Measurements from ENCODE around the gene AIFM2. TPM values are rescaled to one million over a fixed set of nuclear protein-coding genes. Genes with fewer than 3 reads are reported as not detected.
"Not testable (repeated sequence)": the region's sequence is repeated elsewhere in the genome, so short reads cannot be mapped to it uniquely, and the experiment has no call there.

The AIFM2 gene
- total RNA-seq = 10 to 100 TPM; 11.8 to 23.3 (median 16.9) TPM

DNA sequence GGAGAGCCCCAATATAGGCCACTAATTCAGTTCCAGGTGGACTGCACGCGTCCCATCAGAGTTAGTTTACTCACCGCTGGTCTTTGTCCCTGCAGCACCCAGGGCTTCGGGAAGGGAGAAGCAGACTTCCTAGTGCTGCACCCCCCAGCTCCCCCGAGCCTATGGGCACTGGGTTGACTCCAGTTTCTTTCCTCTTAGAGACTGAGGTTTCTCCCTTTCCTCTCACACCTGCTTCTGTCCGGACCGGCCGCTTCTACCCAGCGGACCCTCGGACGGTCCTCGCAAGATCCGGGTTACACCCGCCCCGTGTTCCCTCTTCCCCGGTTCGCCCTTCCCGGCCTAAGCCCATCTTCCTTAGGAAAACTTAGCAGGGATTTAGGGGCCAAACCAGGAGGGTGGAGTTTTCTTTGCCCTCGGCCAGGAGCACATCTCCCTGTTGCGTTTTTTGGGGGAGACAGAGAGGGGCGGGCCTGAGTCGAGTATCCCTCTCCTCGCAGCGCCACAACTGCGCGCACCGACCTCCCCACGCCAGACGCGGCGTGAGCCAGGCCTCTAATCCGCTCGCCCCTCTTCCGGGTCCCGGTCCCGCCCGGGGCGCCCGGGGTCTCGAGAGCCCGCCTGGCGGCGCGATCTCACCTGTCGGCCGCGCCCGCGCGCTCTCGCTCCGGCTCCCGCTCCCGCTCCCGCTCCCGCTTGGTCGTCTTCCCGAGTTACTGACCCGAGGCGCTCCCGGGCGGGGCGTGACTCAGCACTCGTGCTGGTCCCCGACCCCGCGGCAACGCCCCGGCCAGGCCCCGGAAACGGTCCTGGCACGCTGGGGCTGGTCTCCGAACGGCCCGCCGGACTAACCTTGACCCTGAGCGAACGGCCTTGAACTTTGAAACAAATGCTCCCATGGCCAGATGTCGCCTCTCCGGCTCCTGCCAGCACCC is at the start of gene AIFM2:
Gene AIFM2 (minus strand): TSS at position 728 of the 932 bp plus-strand sequence. CDS start 8,741 bp downstream, outside the sequence.
- peak; percentile 90 for ATAC-seq
- TF ChIP-seq, protein P1, sequence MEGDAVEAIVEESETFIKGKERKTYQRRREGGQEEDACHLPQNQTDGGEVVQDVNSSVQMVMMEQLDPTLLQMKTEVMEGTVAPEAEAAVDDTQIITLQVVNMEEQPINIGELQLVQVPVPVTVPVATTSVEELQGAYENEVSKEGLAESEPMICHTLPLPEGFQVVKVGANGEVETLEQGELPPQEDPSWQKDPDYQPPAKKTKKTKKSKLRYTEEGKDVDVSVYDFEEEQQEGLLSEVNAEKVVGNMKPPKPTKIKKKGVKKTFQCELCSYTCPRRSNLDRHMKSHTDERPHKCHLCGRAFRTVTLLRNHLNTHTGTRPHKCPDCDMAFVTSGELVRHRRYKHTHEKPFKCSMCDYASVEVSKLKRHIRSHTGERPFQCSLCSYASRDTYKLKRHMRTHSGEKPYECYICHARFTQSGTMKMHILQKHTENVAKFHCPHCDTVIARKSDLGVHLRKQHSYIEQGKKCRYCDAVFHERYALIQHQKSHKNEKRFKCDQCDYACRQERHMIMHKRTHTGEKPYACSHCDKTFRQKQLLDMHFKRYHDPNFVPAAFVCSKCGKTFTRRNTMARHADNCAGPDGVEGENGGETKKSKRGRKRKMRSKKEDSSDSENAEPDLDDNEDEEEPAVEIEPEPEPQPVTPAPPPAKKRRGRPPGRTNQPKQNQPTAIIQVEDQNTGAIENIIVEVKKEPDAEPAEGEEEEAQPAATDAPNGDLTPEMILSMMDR (IDR thresholded peaks at IDR 0.05) = peak in 2 of 4 experiments; percentile 27 to 35
- TF ChIP-seq POLR2AphosphoS5 (IDR thresholded peaks at IDR 0.05) = peak; percentile 79
- TF ChIP-seq EP300 (IDR thresholded peaks at IDR 0.05) = no peak
- TF ChIP-seq POLR2A (IDR thresholded peaks at IDR 0.05) = peak in 1 of 2 donors; percentile 62

GRCh38 chr10:70179209-70179608 is 46.6 kb upstream of the AIFM2 start:
- not testable (repeated sequence) for H3K27ac ChIP-seq, ATAC-seq, H3K4me3 ChIP-seq, H3K4me1 ChIP-seq, H3K36me3 ChIP-seq, H3K9me3 ChIP-seq
- WGBS, 2 donors (ENCODE audit: low coverage in 1 of 2) = 85 to 94% methylated on average over 6 to 8 of the region's 8 CpGs
- H3K27me3 ChIP-seq = peaks cover 18% of the 10 kb centered on the region

More for the DNA sequence above, at the start of gene AIFM2:
- peaks cover 0 to 8% of the 10 kb centered on the region in 2 donors for H3K36me3 ChIP-seq
- peak within 1 kb of the TSS; percentile 72 to 87 (median 85) for H3K27ac ChIP-seq
- WGBS, 2 donors (ENCODE audit: low coverage in 1 of 2) = 9 to 23% methylated on average over 19 to 41 of the region's 80 CpGs
- peaks cover 0 to 31% (median 9%) of the 10 kb centered on the region in 3 donors for H3K4me1 ChIP-seq
- H3K4me3 ChIP-seq = peak within 1 kb of the TSS; percentile 82 to 86
- no peaks in the 10 kb centered on the region for H3K9me3 ChIP-seq
- H3K27me3 ChIP-seq = no peaks in the 10 kb centered on the region

GRCh38 chr10:70178139-70178725 is 45.6 kb upstream of the AIFM2 start:
- TF ChIP-seq POLR2A (IDR thresholded peaks at IDR 0.05) = no peak
- TF ChIP-seq EP300 (IDR thresholded peaks at IDR 0.05) = no peak
- TF ChIP-seq, protein P1 (IDR thresholded peaks at IDR 0.05) = no peak
- TF ChIP-seq POLR2AphosphoS5 (IDR thresholded peaks at IDR 0.05) = no peak
- 68 to 84% methylated on average over 4 of the region's 4 CpGs for WGBS, 2 donors (ENCODE audit: low coverage in 1 of 2)
- no peak for ATAC-seq

GRCh38 chr10:70176441-70176840 is 43.8 kb upstream of the AIFM2 start:
- peaks cover 0 to 3% (median 0%) of the 10 kb centered on the region in 3 donors for H3K9me3 ChIP-seq
- TF ChIP-seq, protein P1 (IDR thresholded peaks at IDR 0.05) = no peak
- TF ChIP-seq EP300 (IDR thresholded peaks at IDR 0.05) = no peak
- no peak for TF ChIP-seq POLR2A (IDR thresholded peaks at IDR 0.05)
- no peak for TF ChIP-seq POLR2AphosphoS5 (IDR thresholded peaks at IDR 0.05)
- 92% methylated on average over 3 of the region's 6 CpGs for WGBS, 2 donors (ENCODE audit: low coverage in 1 of 2)
- H3K27me3 ChIP-seq = peaks cover 18% of the 10 kb centered on the region
- no peak overlapping the region for H3K27ac ChIP-seq
- no peak for ATAC-seq
- H3K4me3 ChIP-seq = no peak overlapping the region
- no peaks in the 10 kb centered on the region for H3K36me3 ChIP-seq
- H3K4me1 ChIP-seq = no peaks in the 10 kb centered on the region

More at GRCh38 chr10:70178139-70178725, 45.6 kb upstream of the AIFM2 start:
- Histone ChIP-seq H3K9me3 (peaks cover 0 to 3% (median 0%) of the 10 kb centered on the region in 3 donors), H3K4me3 (no peak overlapping the region), H3K27me3 (peaks cover 18% of the 10 kb centered on the region), H3K27ac (no peak overlapping the region), H3K4me1 (no peaks in the 10 kb centered on the region), H3K36me3 (no peaks in the 10 kb centered on the region)

DNA sequence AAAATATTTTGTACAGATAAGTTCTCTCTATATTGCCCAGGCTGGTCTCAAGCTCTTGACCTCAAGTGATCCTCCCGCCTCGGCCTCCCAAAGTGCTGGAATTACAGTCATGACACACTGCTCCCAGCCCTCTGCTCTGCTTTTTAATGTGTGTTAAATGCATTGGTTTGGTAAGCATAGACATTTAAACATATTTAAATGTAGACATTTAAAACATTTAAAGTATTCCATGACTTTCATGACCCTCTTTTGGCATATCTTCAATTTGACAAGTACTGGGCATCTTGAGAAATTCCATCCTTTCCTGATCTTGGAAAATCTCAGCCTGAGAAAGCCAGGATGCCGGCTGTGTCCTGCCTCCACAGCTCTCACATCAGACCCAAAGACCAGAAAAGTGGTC is 42.9 kb upstream of the AIFM2 start:
- TF ChIP-seq POLR2A (IDR thresholded peaks at IDR 0.05) (no peak), EP300 (IDR thresholded peaks at IDR 0.05) (no peak)
- TF ChIP-seq, protein P1 (IDR thresholded peaks at IDR 0.05) = no peak
- no peaks in the 10 kb centered on the region for H3K4me1 ChIP-seq

More for the DNA sequence above, 42.9 kb upstream of the AIFM2 start:
- ATAC-seq = no peak
- Histone ChIP-seq H3K4me3 (no peak overlapping the region), H3K27me3 (peaks cover 15% of the 10 kb centered on the region), H3K36me3 (no peaks in the 10 kb centered on the region), H3K27ac (no peak overlapping the region), H3K9me3 (peaks cover 0 to 3% (median 0%) of the 10 kb centered on the region in 3 donors)
- 93 to 95% methylated on average over 3 of the region's 3 CpGs for WGBS, 2 donors (ENCODE audit: low coverage in 1 of 2)
